ENCODE measurements around the gene OR2Z1. TPM values are rescaled to one million over a fixed set of nuclear protein-coding genes. Genes with fewer than 3 reads are reported as not detected.

Gene OR2Z1
- total RNA-seq, 1 experiment from 2014 or later = not detected

GRCh38 chr19:8690753-8691539 lies 30.5 kb upstream of the OR2Z1 start:
- in situ Hi-C loops (cut with HindIII; ENCODE audit: low pct_unique_long_range_greater_than_20kb, low sequenced_read_pairs) (no loop called here), intact Hi-C loops (cut with micrococcal nuclease; ENCODE audit: unreplicated experiment) (no loop called here)
- no peaks in the 10 kb centered on the region for H3K4me1 ChIP-seq (ENCODE audit: control insufficient read depth, insufficient read depth, low read length)
- H3K9me3 ChIP-seq (ENCODE audit: control insufficient read depth, insufficient read depth, low read depth, low read length) = no peaks in the 10 kb centered on the region
- H3K4me3 ChIP-seq (ENCODE audit: low read depth in 2 of 2, low read length in 2 of 2) = no peak overlapping the region
- CTCF ChIA-PET = no interaction called here
- no peak for ATAC-seq
- POLR2A ChIA-PET = no interaction called here
- DNase-seq (ENCODE audit: low read depth, low spot score) = no peak
- no peaks in the 10 kb centered on the region for H3K27me3 ChIP-seq (ENCODE audit: control insufficient read depth, insufficient read depth, low read length)
- H3K27ac ChIP-seq (ENCODE audit: low read length) = no peak overlapping the region
- no TSS peak for BruUV-seq (replicated peaks)
- TF ChIP-seq REST (IDR thresholded peaks at IDR 0.05; ENCODE audit: insufficient read depth in 1 of 2, low read depth in 2 of 2, low read length in 1 of 2) (no peak), SIN3A (IDR thresholded peaks at IDR 0.05; ENCODE audit: borderline replicate concordance, insufficient read depth, low read depth, low read length) (no peak), CTCF (IDR thresholded peaks at IDR 0.05) (no peak), TCF7L2 (IDR thresholded peaks at IDR 0.05; ENCODE audit: low read depth, low read length) (no peak), POLR2AphosphoS5 (IDR thresholded peaks at IDR 0.05; ENCODE audit: low read depth, low read length) (no peak)
- H3K36me3 ChIP-seq (ENCODE audit: control insufficient read depth, insufficient read depth, low read length) = no peaks in the 10 kb centered on the region

- no peaks in the 10 kb centered on the region for H3K36me3 ChIP-seq (ENCODE audit: control insufficient read depth, insufficient read depth, low read length)
- BruUV-seq (replicated peaks) = no TSS peak
- in situ Hi-C loops (cut with HindIII; ENCODE audit: low pct_unique_long_range_greater_than_20kb, low sequenced_read_pairs) = no loop called here
- H3K9me3 ChIP-seq (ENCODE audit: control insufficient read depth, insufficient read depth, low read depth, low read length) = no peaks in the 10 kb centered on the region
- ChIA-PET CTCF (no interaction called here), POLR2A (no interaction called here)
- H3K4me1 ChIP-seq (ENCODE audit: control insufficient read depth, insufficient read depth, low read length) = no peaks in the 10 kb centered on the region
- TF ChIP-seq TCF7L2 (IDR thresholded peaks at IDR 0.05; ENCODE audit: low read depth, low read length) (no peak), POLR2AphosphoS5 (IDR thresholded peaks at IDR 0.05; ENCODE audit: low read depth, low read length) (no peak), CTCF (IDR thresholded peaks at IDR 0.05) (no peak), SIN3A (IDR thresholded peaks at IDR 0.05; ENCODE audit: borderline replicate concordance, insufficient read depth, low read depth, low read length) (no peak), REST (IDR thresholded peaks at IDR 0.05; ENCODE audit: insufficient read depth in 1 of 2, low read depth in 2 of 2, low read length in 1 of 2) (no peak)
- H3K4me3 ChIP-seq (ENCODE audit: low read depth in 2 of 2, low read length in 2 of 2) = no peak overlapping the region
- DNase-seq (ENCODE audit: low read depth, low spot score) = no peak
- intact Hi-C loops (cut with micrococcal nuclease; ENCODE audit: unreplicated experiment) = loop anchor here (2.0 kb wide), 1 partner anchor 41 kb away; no protein-coding TSS in a partner anchor
- H3K27me3 ChIP-seq (ENCODE audit: control insufficient read depth, insufficient read depth, low read length) = no peaks in the 10 kb centered on the region
- no peak for ATAC-seq
- H3K27ac ChIP-seq (ENCODE audit: low read length) = no peak overlapping the region
Observed at GRCh38 chr19:8695501-8695900, 25.9 kb upstream of the OR2Z1 start.
